Keratinocyte (primary cell): ENCODE data around the gene TENM4. TPM values are rescaled to one million over a fixed set of nuclear protein-coding genes. Genes with fewer than 3 reads are reported as not detected.

Experiments
- DNase-seq: peaks from one replicate; pipeline ENCODE4 v3.0.0-alpha.2; 2011; ENCODE audit warnings: low read depth, missing footprints, low spot score
- FAIRE-seq: peaks from 2 replicates; lab custom pipeline; 2011; peaks lifted over from hg19 to GRCh38; lab: Jason Lieb, UNC
- H2AFZ ChIP-seq: 2 replicates; pipeline ENCODE4 v1.6.0; 2012; ENCODE audit warnings: low read length, control low read depth, inconsistent platforms; ENCODE audit not compliant: control insufficient read depth
- H3K27ac ChIP-seq: 2 replicates; pipeline ENCODE4 v1.5.1; 2011; ENCODE audit warnings: low read length; ENCODE audit not compliant: control insufficient read depth, insufficient read depth
- H3K27me3 ChIP-seq: 3 replicates; pipeline ENCODE4 v1.6.0; 2011; ENCODE audit warnings: low read length; ENCODE audit not compliant: control insufficient read depth, insufficient read depth; ENCODE audit errors: extremely low read depth
- H3K36me3 ChIP-seq, 2 experiments: 2 replicates in 1 of 2; 3 replicates in 1 of 2; pipeline ENCODE4 v1.5.1; 2011; ENCODE audit warnings: low read length in 2 of 2, mild to moderate bottlenecking in 1 of 2; ENCODE audit not compliant: control insufficient read depth in 2 of 2, insufficient read depth in 2 of 2; ENCODE audit errors: extremely low read depth in 1 of 2
- H3K4me1 ChIP-seq: 3 replicates; pipeline ENCODE4 v1.5.1; 2011; ENCODE audit warnings: low read length; ENCODE audit not compliant: control insufficient read depth, insufficient read depth; ENCODE audit errors: extremely low read depth
- H3K4me2 ChIP-seq: 3 replicates; pipeline ENCODE4 v1.6.0; 2011; ENCODE audit warnings: low read depth, low read length; ENCODE audit not compliant: control insufficient read depth, insufficient read depth; ENCODE audit errors: extremely low read depth
- H3K4me3 ChIP-seq, 3 experiments: fragments of 200-600 bp in 1 of 3; sonication (generic) in 1 of 3; 2 replicates in 2 of 3; 3 replicates in 1 of 3; pipeline ENCODE4 v1.5.1; 2011 to 2016; ENCODE audit warnings: low read length in 3 of 3, mild to moderate bottlenecking in 3 of 3, control low read depth in 2 of 3, inconsistent platforms in 1 of 3, low read depth in 1 of 3, mixed read lengths in 1 of 3, mixed run types in 1 of 3, moderate library complexity in 1 of 3; ENCODE audit not compliant: control insufficient read depth in 2 of 3, insufficient read depth in 2 of 3; ENCODE audit errors: extremely low read depth in 1 of 3
- H3K79me2 ChIP-seq: 2 replicates; pipeline ENCODE4 v1.6.0; 2012; ENCODE audit warnings: low read length; ENCODE audit not compliant: control insufficient read depth, insufficient read depth
- H3K9ac ChIP-seq: 3 replicates; pipeline ENCODE4 v1.6.0; 2011; ENCODE audit warnings: low read length; ENCODE audit not compliant: control insufficient read depth, insufficient read depth; ENCODE audit errors: extremely low read depth
- H3K9me1 ChIP-seq: 3 replicates; pipeline ENCODE4 v1.6.0; 2011; ENCODE audit warnings: low read length; ENCODE audit not compliant: control insufficient read depth, insufficient read depth; ENCODE audit errors: extremely low read depth
- H3K9me3 ChIP-seq: 2 replicates; pipeline ENCODE4 v1.5.1; 2012; ENCODE audit warnings: low read depth, low read length; ENCODE audit not compliant: control insufficient read depth
- H4K20me1 ChIP-seq: 3 replicates; pipeline ENCODE4 v1.6.0; 2011; ENCODE audit warnings: low read length; ENCODE audit not compliant: control insufficient read depth, insufficient read depth; ENCODE audit errors: extremely low read depth
- EZH2 ChIP-seq: IDR thresholded peaks from one replicate; pipeline ENCODE4 v1.6.1; 2012; ENCODE audit warnings: inconsistent platforms, mild to moderate bottlenecking, low read length, moderate library complexity
- dilution Hi-C: fragments of 300-500 bp; cut with MboI; formaldehyde crosslinking; loops from one replicate; pipeline ENCODE4 v1.7.0; 2020; ENCODE audit warnings: low sequenced_read_pairs; ENCODE audit not compliant: extremely low pct_ligation_motif_present
- polyA plus RNA-seq, 5 experiments: library from polyadenylated mRNA; depleted of rRNA in 3 of 5; stranded (reverse) in 3 of 5; stranded (forward) in 1 of 5; unstranded in 1 of 5; fragments of >200 nt; gene quantifications; 1 replicate in 1 of 5; 2 replicates in 3 of 5; 3 replicates in 1 of 5; pipeline versions ENCODE4 v1.2.1 to v1.2.3, GENCODE V29; 2011 to 2012; ENCODE audit warnings: missing spikeins in 2 of 5, low read depth in 1 of 5, low replicate concordance in 1 of 5
- TF ChIP-seq, protein P1 (sequence below), 3 experiments: IDR thresholded peaks in 1 of 3; conservative IDR thresholded peaks in 1 of 3; optimal IDR thresholded peaks in 1 of 3; 2 replicates in 2 of 3; 3 replicates in 1 of 3; pipeline versions ENCODE3 to v1.5.1; 2011; ENCODE audit warnings: low read length in 3 of 3, mild to moderate bottlenecking in 3 of 3, moderate library complexity in 2 of 3, control low read depth in 1 of 3, inconsistent platforms in 1 of 3; ENCODE audit not compliant: insufficient read depth in 2 of 3; ENCODE audit errors: extremely low read depth in 1 of 3

Gene TENM4
- polyA plus RNA-seq, 1 donor (not counting 4 experiments of a cell fraction or from before 2014, with no cell fraction given): 3.5 TPM

DNA sequence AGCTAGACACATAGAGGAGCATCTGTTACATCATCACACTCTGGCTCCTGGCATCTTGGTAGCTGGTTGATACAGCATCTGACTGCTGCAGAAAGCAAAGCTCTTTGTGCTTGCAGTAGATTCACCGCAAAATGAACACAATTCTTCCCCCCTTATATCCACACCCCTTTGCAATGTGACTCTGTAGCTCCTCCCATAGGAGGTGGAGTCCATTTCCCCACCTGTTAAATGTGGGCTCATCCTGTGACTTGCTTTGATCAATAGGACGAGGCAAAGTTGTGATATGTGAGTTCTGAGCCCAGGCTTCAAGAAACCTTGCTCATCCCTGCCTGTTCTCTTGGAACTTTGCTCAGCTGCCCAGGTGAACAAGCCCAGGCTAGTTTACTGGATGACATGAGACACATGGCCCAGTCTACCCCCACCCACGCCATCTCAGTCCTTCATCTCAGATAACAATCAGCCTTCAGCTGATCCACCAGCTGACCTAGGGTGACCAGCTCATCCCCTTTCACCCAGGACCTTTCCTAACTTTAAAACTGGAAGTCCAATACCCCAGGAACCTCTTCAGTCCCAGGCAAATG, 272.2 kb downstream of the TENM4 start:
- peaks cover 26% of the 10 kb centered on the region for H3K4me1 ChIP-seq
- no peak overlapping the region for H3K4me3 ChIP-seq
- no peaks in the 10 kb centered on the region for H3K9me3 ChIP-seq
- no peaks in the 10 kb centered on the region for H3K9me1 ChIP-seq
- DNase-seq: peak; percentile 46
- H3K79me2 ChIP-seq: no peaks in the 10 kb centered on the region
- no peaks in the 10 kb centered on the region for H4K20me1 ChIP-seq
- peak overlapping the region; percentile 41 for H3K4me2 ChIP-seq
- no peaks in the 10 kb centered on the region for H3K36me3 ChIP-seq
- dilution Hi-C loops: no loop called here
- H2AFZ ChIP-seq: no peak overlapping the region
- no peak overlapping the region for H3K9ac ChIP-seq
- FAIRE-seq: peak; percentile 75
- H3K27ac ChIP-seq: no peak overlapping the region
- H3K27me3 ChIP-seq: no peaks in the 10 kb centered on the region
- TF ChIP-seq, protein P1, sequence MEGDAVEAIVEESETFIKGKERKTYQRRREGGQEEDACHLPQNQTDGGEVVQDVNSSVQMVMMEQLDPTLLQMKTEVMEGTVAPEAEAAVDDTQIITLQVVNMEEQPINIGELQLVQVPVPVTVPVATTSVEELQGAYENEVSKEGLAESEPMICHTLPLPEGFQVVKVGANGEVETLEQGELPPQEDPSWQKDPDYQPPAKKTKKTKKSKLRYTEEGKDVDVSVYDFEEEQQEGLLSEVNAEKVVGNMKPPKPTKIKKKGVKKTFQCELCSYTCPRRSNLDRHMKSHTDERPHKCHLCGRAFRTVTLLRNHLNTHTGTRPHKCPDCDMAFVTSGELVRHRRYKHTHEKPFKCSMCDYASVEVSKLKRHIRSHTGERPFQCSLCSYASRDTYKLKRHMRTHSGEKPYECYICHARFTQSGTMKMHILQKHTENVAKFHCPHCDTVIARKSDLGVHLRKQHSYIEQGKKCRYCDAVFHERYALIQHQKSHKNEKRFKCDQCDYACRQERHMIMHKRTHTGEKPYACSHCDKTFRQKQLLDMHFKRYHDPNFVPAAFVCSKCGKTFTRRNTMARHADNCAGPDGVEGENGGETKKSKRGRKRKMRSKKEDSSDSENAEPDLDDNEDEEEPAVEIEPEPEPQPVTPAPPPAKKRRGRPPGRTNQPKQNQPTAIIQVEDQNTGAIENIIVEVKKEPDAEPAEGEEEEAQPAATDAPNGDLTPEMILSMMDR (optimal IDR thresholded peaks at IDR 0.05 in 1 of 3, IDR thresholded peaks at IDR 0.05 in 1 of 3, conservative IDR thresholded peaks at IDR 0.05 in 1 of 3; ENCODE audit: extremely low read depth in 1 of 3, insufficient read depth in 2 of 3, low read length in 3 of 3): no peak
- TF ChIP-seq EZH2: no peak

DNA sequence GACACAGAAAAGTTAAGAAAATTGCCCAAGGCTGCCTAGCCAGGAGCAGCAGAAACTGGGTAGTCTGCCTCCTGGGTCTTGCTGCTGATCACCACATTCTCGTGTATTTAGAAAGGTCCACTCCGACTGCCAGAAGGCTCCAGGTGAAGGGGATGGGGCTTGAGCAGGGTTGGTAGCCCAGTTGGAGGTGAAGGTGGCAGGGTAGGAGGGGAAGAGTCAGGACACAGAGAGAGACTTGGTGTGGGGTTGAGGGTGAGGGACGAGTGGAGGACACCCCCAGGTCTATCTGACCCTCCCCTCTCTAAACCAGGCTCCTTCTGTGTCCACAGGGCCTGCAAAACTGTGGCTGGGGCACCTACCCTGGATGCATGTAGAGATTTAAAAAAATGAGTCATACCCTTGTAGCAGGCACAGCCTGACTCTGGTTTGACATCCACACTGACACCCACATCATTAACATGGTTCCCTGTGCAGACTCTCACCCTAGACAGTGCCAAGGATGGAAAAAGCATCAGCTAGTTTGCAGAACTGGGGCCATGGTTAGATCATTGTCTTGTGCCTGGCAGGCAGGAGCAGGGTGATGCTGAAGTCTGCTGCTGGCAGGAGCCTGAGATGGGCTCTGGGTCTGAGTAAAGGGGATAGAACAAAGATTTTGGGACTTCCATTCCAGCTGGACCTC, 273.2 kb downstream of the TENM4 start:
- Histone ChIP-seq H3K27ac (no peak overlapping the region), H3K36me3 (no peaks in the 10 kb centered on the region), H3K4me2 (no peak overlapping the region), H2AFZ (no peak overlapping the region), H3K4me1 (peaks cover 26% of the 10 kb centered on the region), H3K27me3 (no peaks in the 10 kb centered on the region), H3K79me2 (no peaks in the 10 kb centered on the region), H3K9ac (no peak overlapping the region), H4K20me1 (no peaks in the 10 kb centered on the region), H3K9me3 (no peaks in the 10 kb centered on the region), H3K4me3 (no peak overlapping the region), H3K9me1 (no peaks in the 10 kb centered on the region)
- dilution Hi-C loops: no loop called here
- FAIRE-seq: peak; percentile 62
- no peak for DNase-seq
- TF ChIP-seq EZH2: no peak
- TF ChIP-seq, protein P1 (optimal IDR thresholded peaks at IDR 0.05 in 1 of 3, IDR thresholded peaks at IDR 0.05 in 1 of 3, conservative IDR thresholded peaks at IDR 0.05 in 1 of 3; ENCODE audit: extremely low read depth in 1 of 3, insufficient read depth in 2 of 3, low read length in 3 of 3): no peak
